LNCaP clone FGC (cell line): ENCODE results near the gene RAD51B.

Source experiments
- DNase-seq: peaks from one replicate; pipeline ENCODE4 v3.0.0-alpha.2; 2011; ENCODE audit warnings: low read depth
- H3K4me3 ChIP-seq: 2 replicates; pipeline ENCODE4 v1.5.1; 2011; ENCODE audit warnings: mild to moderate bottlenecking, low read depth, low read length, control low read depth
- CTCF ChIP-seq: IDR thresholded peaks from 2 replicates; pipeline ENCODE4 v1.5.1; 2012; ENCODE audit warnings: mild to moderate bottlenecking; ENCODE audit not compliant: control insufficient read depth, insufficient read depth; ENCODE audit errors: extremely low read depth

RAD51B gene

GRCh38 chr14:68397371-68397811 is 577.8 kb downstream of the RAD51B start:
- no peak for TF ChIP-seq CTCF
- no peak for DNase-seq
- H3K4me3 ChIP-seq: no peak overlapping the region

GRCh38 chr14:68397822-68398221 is 578.2 kb downstream of the RAD51B start:
- no peak overlapping the region for H3K4me3 ChIP-seq
- DNase-seq: no peak
- no peak for TF ChIP-seq CTCF

GRCh38 chr14:68398370-68398769 is 578.8 kb downstream of the RAD51B start:
- no peak overlapping the region for H3K4me3 ChIP-seq
- no peak for DNase-seq
- TF ChIP-seq CTCF: no peak

- no peak overlapping the region for H3K4me3 ChIP-seq
- TF ChIP-seq CTCF: no peak
- DNase-seq: no peak
Measured at GRCh38 chr14:68399971-68400370, 580.4 kb downstream of the RAD51B start.

- H3K4me3 ChIP-seq: no peak overlapping the region
- DNase-seq: no peak
- no peak for TF ChIP-seq CTCF
Measured at GRCh38 chr14:68401317-68401716, 581.7 kb downstream of the RAD51B start.

GRCh38 chr14:68401855-68402254 is 582.3 kb downstream of the RAD51B start:
- no peak for DNase-seq
- no peak for TF ChIP-seq CTCF
- no peak overlapping the region for H3K4me3 ChIP-seq

- no peak for TF ChIP-seq CTCF
- H3K4me3 ChIP-seq: no peak overlapping the region
- no peak for DNase-seq
Measured at GRCh38 chr14:68402525-68403101, 583.0 kb downstream of the RAD51B start.
